SK-N-SH (cell line): Measurements from ENCODE around the gene CPSF6. TPM values are rescaled to one million over a fixed set of nuclear protein-coding genes. Genes with fewer than 3 reads are reported as not detected.

Experiments used
- CTCF ChIA-PET: fragments of 300-600, 350-600 bp; formaldehyde crosslinking; extraction: SDS; loops from one replicate; lab custom pipeline; 2021; lab: Yijun Ruan, JAX
- POLR2A ChIA-PET: fragments of 350-600 bp; sonication (Branson Sonifier 250); formaldehyde crosslinking; extraction: SDS; loops from one replicate; lab custom pipeline; 2020; ENCODE audit warnings: antibody characterized with exemption, inconsistent platforms; lab: Yijun Ruan, JAX
- DNase-seq: peaks from one replicate; pipeline ENCODE4 v3.0.0; 2012
- H2AFZ ChIP-seq: fragments of 200-600 bp; sonication (generic); 2 replicates; pipeline ENCODE4 v1.8.1; 2016; ENCODE audit warnings: antibody characterized with exemption, mild to moderate bottlenecking, low read depth
- H3F3A ChIP-seq: fragments of 200-600 bp; sonication (generic); replicated peaks from 2 replicates; pipeline ENCODE3; 2016; ENCODE audit warnings: antibody characterized with exemption, mild to moderate bottlenecking; ENCODE audit not compliant: insufficient read depth
- H3K27ac ChIP-seq, 2 experiments: fragments of 200-500 bp in 1 of 2; fragments of 200-600 bp in 1 of 2; sonication (Bioruptor generic) in 1 of 2; sonication (generic), shearing (Covaris generic) in 1 of 2; 2 replicates each; pipeline versions ENCODE4 v1.5.1 to v1.6.1; 2014 to 2016; ENCODE audit warnings: low read depth in 2 of 2, inconsistent platforms in 1 of 2, low read length in 1 of 2, mild to moderate bottlenecking in 1 of 2, mixed read lengths in 1 of 2
- H3K27me3 ChIP-seq: fragments of 200-600 bp; sonication (generic), shearing (Covaris generic); 2 replicates; pipeline ENCODE4 v1.6.1; 2016; ENCODE audit warnings: mixed run types; ENCODE audit not compliant: insufficient read depth
- H3K36me3 ChIP-seq, 2 experiments: fragments of 200-500 bp in 1 of 2; fragments of 200-600 bp in 1 of 2; sonication (Bioruptor generic) in 1 of 2; sonication (generic) in 1 of 2; replicated peaks in 1 of 2; 2 replicates each; pipeline versions ENCODE3 to v1.5.1; 2014 to 2016; ENCODE audit warnings: low read length in 1 of 2, mild to moderate bottlenecking in 1 of 2; ENCODE audit not compliant: insufficient read depth in 2 of 2, control insufficient read depth in 1 of 2
- H3K4me1 ChIP-seq, 2 experiments: fragments of 200-500 bp in 1 of 2; fragments of 200-600 bp in 1 of 2; sonication (Bioruptor generic) in 1 of 2; sonication (generic), shearing (Covaris generic) in 1 of 2; 2 replicates each; pipeline versions ENCODE4 v1.5.1 to v1.6.1; 2014 to 2016; ENCODE audit warnings: low read depth in 1 of 2, low read length in 1 of 2, mixed run types in 1 of 2; ENCODE audit not compliant: insufficient read depth in 2 of 2, control insufficient read depth in 1 of 2
- H3K4me2 ChIP-seq: fragments of 200-600 bp; sonication (generic), shearing (Covaris generic); 2 replicates; pipeline ENCODE4 v1.6.1; 2017; ENCODE audit warnings: mixed run types
- H3K4me3 ChIP-seq, 2 experiments: fragments of 200-500 bp in 1 of 2; fragments of 200-600 bp in 1 of 2; sonication (Bioruptor generic) in 1 of 2; sonication (generic), shearing (Covaris generic) in 1 of 2; 2 replicates each; pipeline versions ENCODE4 v1.5.1 to v1.8.1; 2014 to 2016; ENCODE audit warnings: low read depth in 2 of 2, inconsistent platforms in 1 of 2, low read length in 1 of 2, mild to moderate bottlenecking in 1 of 2, mixed read lengths in 1 of 2, moderate library complexity in 1 of 2
- H3K79me2 ChIP-seq: fragments of 200-600 bp; sonication (generic); 2 replicates; pipeline ENCODE4 v1.8.1; 2017; ENCODE audit warnings: mild to moderate bottlenecking; ENCODE audit not compliant: insufficient read depth
- H3K9ac ChIP-seq: fragments of 200-600 bp; sonication (generic); 2 replicates; pipeline ENCODE4 v1.6.1; 2017; ENCODE audit warnings: mixed run types
- H3K9me2 ChIP-seq: fragments of 200-600 bp; sonication (generic); 2 replicates; pipeline ENCODE4 v1.6.1; 2017; ENCODE audit warnings: mixed run types
- H3K9me3 ChIP-seq: fragments of 200-600 bp; sonication (generic); 2 replicates; pipeline ENCODE4 v1.6.1; 2017; ENCODE audit warnings: mixed run types, mild to moderate bottlenecking, moderate library complexity
- H4K20me1 ChIP-seq: fragments of 200-600 bp; sonication (generic); 2 replicates; pipeline ENCODE4 v1.6.1; 2017; ENCODE audit warnings: mild to moderate bottlenecking, mixed run types; ENCODE audit not compliant: insufficient read depth
- CTCF ChIP-seq: fragments of 200-600 bp; sonication (generic); IDR thresholded peaks from 2 replicates; pipeline ENCODE4 v1.6.1; 2017; ENCODE audit warnings: antibody characterized with exemption, mild to moderate bottlenecking, moderate library complexity
- ELF1 ChIP-seq: IDR thresholded peaks from 2 replicates; pipeline ENCODE4 v1.4.0; 2012
- FOSL2 ChIP-seq: IDR thresholded peaks from 2 replicates; pipeline ENCODE4 v1.4.0; 2012; ENCODE audit warnings: low read depth, mild to moderate bottlenecking, moderate library complexity, borderline replicate concordance
- FOXJ3 ChIP-seq: sonication (generic); formaldehyde crosslinking; IDR thresholded peaks from 2 replicates; pipeline ENCODE4 v1.5.1; 2020; ENCODE audit warnings: mild to moderate bottlenecking, missing genetic modification reagents
- FOXM1 ChIP-seq: IDR thresholded peaks from 2 replicates; pipeline ENCODE4 v1.4.0; 2012; ENCODE audit warnings: low read depth, mild to moderate bottlenecking
- GABPA ChIP-seq: IDR thresholded peaks from 2 replicates; pipeline ENCODE4 v1.4.0; 2012; ENCODE audit warnings: low read depth, mild to moderate bottlenecking
- IRF3 ChIP-seq: fragments of 150-350 bp; IDR thresholded peaks from 2 replicates; pipeline ENCODE4 v1.6.1; 2016; ENCODE audit warnings: mild to moderate bottlenecking, low read depth, low read length
- MAX ChIP-seq: IDR thresholded peaks from 2 replicates; pipeline ENCODE4 v1.4.0; 2012; ENCODE audit warnings: low read depth
- MEF2A ChIP-seq: IDR thresholded peaks from 2 replicates; pipeline ENCODE4 v1.4.0; 2012; ENCODE audit warnings: low read depth, borderline replicate concordance
- PBX3 ChIP-seq: IDR thresholded peaks from 2 replicates; pipeline ENCODE4; 2012
- RAD21 ChIP-seq: IDR thresholded peaks from 2 replicates; pipeline ENCODE4 v1.6.1; 2012; ENCODE audit warnings: mild to moderate bottlenecking, low read length
- RCOR1 ChIP-seq: fragments of 150-350 bp; IDR thresholded peaks from 2 replicates; pipeline ENCODE4 v1.6.1; 2017; ENCODE audit warnings: antibody characterized with exemption, low read length
- RFX5 ChIP-seq: IDR thresholded peaks from 2 replicates; pipeline ENCODE4 v1.6.1; 2012; ENCODE audit warnings: mild to moderate bottlenecking, improper control_type of control experiment, low read length
- RXRA ChIP-seq: IDR thresholded peaks from 2 replicates; pipeline ENCODE4 v1.4.0; 2012; ENCODE audit warnings: low read depth, mild to moderate bottlenecking, borderline replicate concordance
- TAF1 ChIP-seq: IDR thresholded peaks from 2 replicates; pipeline ENCODE4 v1.6.1; 2012; ENCODE audit warnings: low read depth, mild to moderate bottlenecking, low read length, moderate library complexity, borderline replicate concordance
- ZBTB33 ChIP-seq: IDR thresholded peaks from 2 replicates; pipeline ENCODE4 v1.4.0; 2012; ENCODE audit warnings: low read depth, borderline replicate concordance
- WGBS: methylation state at CpG from one replicate; pipeline ENCODE4 v1.1.6; 2017; ENCODE audit warnings: low lambda C conversion rate; 5-methylcytosine and 5-hydroxymethylcytosine counted together
- polyA plus RNA-seq, 3 experiments: library from polyadenylated mRNA; depleted of rRNA; stranded (reverse); fragments of >200 nt; gene quantifications; 2 replicates each; pipeline ENCODE4 v1.2.3, GENCODE V29; 2012

The CPSF6 gene
- polyA plus RNA-seq, 1 of the 3 experiments (the other 2 are of a cell fraction) = 84.1 TPM

- 26% methylated on average over 1 of the region's 1 CpG for WGBS
- Histone ChIP-seq H3K27ac (no peak overlapping the region), H3F3A (no peaks in the 10 kb centered on the region), H3K4me3 (no peak overlapping the region), H3K9me3 (0 out of 2 replicates have a peak, but pooled peaks cover 13% of the 10 kb centered on the region), H3K27me3 (no peaks in the 10 kb centered on the region; the same call in 1 of the 2 replicates), H3K4me1 (no peaks in the 10 kb centered on the region), H3K9me2 (no peaks in the 10 kb centered on the region), H3K4me2 (no peak overlapping the region), H2AFZ (no peak overlapping the region), H3K36me3 (no peaks in the 10 kb centered on the region), H3K9ac (no peak overlapping the region), H3K79me2 (no peaks in the 10 kb centered on the region), H4K20me1 (no peaks in the 10 kb centered on the region)
- POLR2A ChIA-PET = no interaction called here
- TF ChIP-seq IRF3 = no peak
- no peak for TF ChIP-seq CTCF
- TF ChIP-seq MEF2A = no peak
- TF ChIP-seq FOXJ3 (CRISPR knock-in tag) = no peak
- TF ChIP-seq RFX5 = no peak
- TF ChIP-seq MAX = no peak
- TF ChIP-seq GABPA = no peak
- no peak for TF ChIP-seq TAF1
- no peak for TF ChIP-seq RXRA
- TF ChIP-seq ZBTB33 = no peak
- no peak for TF ChIP-seq RCOR1
- no peak for TF ChIP-seq FOXM1
- no peak for TF ChIP-seq PBX3
- no peak for TF ChIP-seq RAD21
- TF ChIP-seq ELF1 = no peak
- no peak for TF ChIP-seq FOSL2
- CTCF ChIA-PET = no interaction called here
- no peak for DNase-seq
Measured at GRCh38 chr12:69304284-69304683, 64.9 kb downstream of the CPSF6 start.
